ENCODE measurements around the gene BRINP2.

BRINP2 gene

GRCh38 chr1:177170756-177171535 lies at the start of gene BRINP2:
Gene BRINP2 (plus strand): TSS chr1:177170958. CDS start chr1:177229877, 58,919 bp downstream.
- Histone ChIP-seq H3K4me3 (peak within 1 kb of the TSS in 2 of 7 experiments; percentile 18 to 23), H3K27ac (no peak within 1 kb of the TSS)

GRCh38 chr1:177122461-177123251 lies 48.1 kb upstream of the BRINP2 start:
- no peak overlapping the region for H3K4me3 ChIP-seq

DNA sequence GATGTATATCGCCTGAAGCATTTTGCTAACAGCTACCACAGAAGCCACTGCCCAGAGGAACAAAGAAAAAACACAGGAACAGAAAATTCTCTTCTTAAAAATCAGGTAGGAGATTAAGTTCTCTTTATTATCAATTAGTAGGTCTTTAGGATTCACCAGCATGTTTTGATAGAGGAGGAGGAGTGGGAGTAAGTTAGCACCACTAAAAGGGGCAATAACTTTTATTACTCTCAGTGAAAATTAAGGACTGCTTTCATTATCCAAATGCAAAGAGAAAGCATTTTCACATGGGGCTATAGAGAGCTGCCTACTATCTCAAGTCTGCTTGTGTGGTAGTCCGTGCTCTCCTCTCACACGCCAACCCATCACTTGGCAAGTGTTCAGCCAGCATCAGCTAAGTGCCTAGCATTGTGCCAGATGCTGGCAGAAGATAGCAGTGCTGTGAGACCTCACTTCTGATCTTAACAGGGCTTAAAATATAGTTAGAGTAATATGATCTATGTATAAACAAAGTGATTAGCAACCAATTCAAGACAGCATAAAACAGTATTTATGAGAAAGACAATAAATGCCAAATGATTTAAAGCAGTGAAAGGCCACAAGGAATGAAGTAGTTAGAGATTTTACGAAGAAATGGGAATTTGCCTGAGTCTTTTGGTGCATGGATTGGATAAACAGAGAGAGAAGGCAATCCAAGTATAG lies 46.0 kb upstream of the BRINP2 start:
- H3K27ac ChIP-seq: no peak overlapping the region
- no peak overlapping the region for H3K4me3 ChIP-seq

More at GRCh38 chr1:177122461-177123251, 48.1 kb upstream of the BRINP2 start:
- no peak overlapping the region for H3K27ac ChIP-seq

- Histone ChIP-seq H3K4me3 (no peak overlapping the region), H3K27ac (no peak overlapping the region)
Measured at GRCh38 chr1:177126267-177126666, 44.5 kb upstream of the BRINP2 start.

DNA sequence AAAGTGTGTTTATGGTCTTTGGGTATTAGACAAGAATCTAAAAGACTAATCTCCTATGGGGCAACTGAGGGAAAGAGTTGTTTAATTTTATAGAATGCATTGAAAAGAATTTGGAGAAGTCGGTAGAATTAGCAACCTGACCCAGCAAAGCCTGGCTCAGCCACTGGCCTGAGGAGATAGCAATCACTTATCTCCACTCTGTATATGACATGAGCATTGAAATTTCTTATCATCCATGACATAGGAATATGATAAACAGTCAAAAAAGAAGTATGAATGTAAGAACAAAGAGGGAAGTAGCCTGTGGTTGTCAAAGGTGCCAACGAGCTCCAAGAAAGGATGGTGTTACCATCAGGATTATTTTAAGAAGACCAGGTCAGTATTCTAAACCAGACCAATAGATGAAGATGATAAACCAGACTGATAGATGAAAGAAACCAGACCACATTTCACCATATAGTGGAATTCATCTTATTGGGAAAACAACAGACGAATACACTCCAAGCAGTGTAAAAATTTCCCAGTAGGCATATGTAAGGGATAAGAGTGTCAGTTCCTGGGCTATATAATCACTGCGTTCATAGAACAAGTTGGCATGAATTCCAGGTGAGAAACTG lies 42.0 kb upstream of the BRINP2 start:
- H3K4me3 ChIP-seq: no peak overlapping the region
- no peak overlapping the region for H3K27ac ChIP-seq

DNA sequence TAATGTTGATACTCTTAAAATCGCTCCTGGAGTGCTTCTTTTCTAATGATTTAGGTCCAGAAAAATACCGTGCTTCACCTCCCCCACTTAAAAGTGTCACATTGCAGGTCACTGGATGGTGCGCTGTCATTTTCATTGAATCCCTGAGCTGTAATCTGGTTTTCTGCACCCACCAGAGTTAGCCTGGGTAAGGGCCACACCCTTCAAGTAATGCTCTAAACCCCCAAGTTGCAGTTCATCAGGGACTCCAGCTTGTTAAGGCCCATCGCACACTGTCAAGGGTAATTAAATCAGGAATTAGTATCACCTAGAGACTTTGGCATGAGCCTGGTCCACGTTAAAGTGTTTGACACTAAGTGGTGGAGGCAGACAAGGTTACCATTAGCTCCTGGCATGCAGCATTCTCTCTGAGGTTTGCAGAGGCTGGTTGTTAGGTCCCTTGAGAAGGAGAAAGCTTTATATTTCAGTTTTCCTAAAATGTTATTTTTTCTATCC lies 40.3 kb upstream of the BRINP2 start:
- no peak overlapping the region for H3K4me3 ChIP-seq
- no peak overlapping the region for H3K27ac ChIP-seq

- H3K27ac ChIP-seq: no peak overlapping the region
- no peak overlapping the region for H3K4me3 ChIP-seq
Measured at GRCh38 chr1:177131723-177132122, 39.0 kb upstream of the BRINP2 start.

- no peak overlapping the region for H3K27ac ChIP-seq
- H3K4me3 ChIP-seq: no peak overlapping the region
Measured at GRCh38 chr1:177132141-177132540, 38.6 kb upstream of the BRINP2 start.

DNA sequence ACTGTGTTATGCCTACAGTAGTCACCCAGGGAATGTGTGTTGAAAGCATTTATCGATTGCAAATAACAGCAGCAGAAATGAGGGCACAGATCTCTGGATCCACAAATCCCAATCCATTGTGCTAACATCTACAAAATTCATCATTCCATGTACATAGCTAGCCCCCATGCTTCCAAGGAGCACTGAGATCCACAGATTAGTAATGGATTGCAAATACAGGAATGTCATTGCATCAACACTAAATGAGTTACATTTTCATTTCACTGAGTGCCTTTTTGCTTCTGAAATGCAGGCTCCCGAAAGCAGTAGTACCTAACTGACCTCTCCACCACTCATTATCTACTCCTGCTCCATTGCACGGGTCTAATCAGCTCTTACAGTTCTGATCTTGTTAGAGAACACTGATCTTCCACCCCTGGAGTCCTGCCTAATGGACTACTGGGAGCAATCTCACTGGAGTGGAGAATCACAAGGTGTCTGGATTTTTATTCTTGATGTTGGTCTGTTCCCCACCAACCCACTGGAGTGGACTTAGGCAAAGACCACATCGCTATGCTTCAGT lies 36.7 kb upstream of the BRINP2 start:
- no peak overlapping the region for H3K4me3 ChIP-seq
- H3K27ac ChIP-seq: no peak overlapping the region

DNA sequence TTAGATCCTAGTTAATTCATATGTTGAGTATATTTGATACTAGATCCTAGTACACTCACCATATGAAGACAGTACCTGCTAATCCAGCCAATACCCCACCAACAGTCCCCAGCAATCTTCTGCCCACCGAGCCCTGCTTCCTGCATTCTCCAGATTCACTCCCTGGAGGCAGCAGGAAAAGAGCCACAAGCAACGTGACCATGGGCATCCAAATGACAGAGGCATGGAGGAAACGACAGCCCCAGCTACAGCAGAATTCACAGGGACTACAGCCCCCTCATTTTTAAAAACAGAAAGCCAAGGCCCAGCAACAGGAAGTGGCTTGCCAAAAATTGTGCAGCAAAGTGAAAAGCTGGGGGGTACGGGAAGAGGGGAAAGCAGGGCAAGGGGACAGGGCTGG lies 35.5 kb upstream of the BRINP2 start:
- H3K4me3 ChIP-seq: no peak overlapping the region
- H3K27ac ChIP-seq: no peak overlapping the region

DNA sequence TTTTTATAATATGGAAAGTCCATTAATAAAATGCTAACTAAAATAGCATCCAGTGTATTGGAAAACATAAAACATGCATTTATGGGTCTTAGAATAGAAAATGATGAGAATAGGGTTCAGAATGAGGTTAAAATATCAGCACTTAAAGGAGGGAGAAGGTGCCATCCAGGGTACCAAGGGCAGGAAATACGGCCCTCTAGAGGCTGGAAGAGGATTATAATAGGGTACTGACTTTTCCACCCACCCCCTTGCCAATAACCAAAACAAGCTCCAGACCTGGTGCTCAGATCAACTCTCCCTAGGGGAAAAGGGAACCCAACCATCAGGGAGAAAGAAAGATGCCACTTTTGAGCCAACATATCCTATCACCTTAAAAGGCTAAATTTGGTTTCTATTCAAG lies 32.9 kb upstream of the BRINP2 start:
- no peak overlapping the region for H3K27ac ChIP-seq
- no peak overlapping the region for H3K4me3 ChIP-seq

DNA sequence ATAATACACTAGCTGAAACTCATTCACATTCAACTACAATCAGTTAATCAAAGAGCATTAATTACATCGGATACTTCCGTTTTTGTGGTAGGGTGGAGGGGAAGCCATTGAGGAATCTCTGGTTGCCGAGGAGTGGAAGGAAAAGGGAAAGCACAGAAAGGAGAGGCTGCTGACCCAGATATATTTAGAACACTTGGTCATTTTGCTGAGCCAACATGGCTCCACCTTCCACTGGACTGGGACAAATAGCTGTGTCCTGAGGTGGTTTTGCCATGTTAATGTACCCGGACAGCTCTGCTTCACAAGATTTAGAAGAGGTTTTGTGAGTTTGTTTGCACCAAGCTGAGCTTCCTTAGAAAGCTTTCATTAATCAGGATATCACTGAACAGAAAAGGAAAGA lies 32.4 kb upstream of the BRINP2 start:
- H3K27ac ChIP-seq: no peak overlapping the region

GRCh38 chr1:177142010-177142409 lies 28.7 kb upstream of the BRINP2 start:
- H3K4me3 ChIP-seq: no peak overlapping the region
- no peak overlapping the region for H3K27ac ChIP-seq

More for the DNA sequence above, 32.4 kb upstream of the BRINP2 start:
- H3K4me3 ChIP-seq: no peak overlapping the region

- Histone ChIP-seq H3K4me3 (no peak overlapping the region), H3K27ac (no peak overlapping the region)
Measured at GRCh38 chr1:177142791-177143271, 27.9 kb upstream of the BRINP2 start.

GRCh38 chr1:177145106-177146070 lies 25.4 kb upstream of the BRINP2 start:
- no peak overlapping the region for H3K4me3 ChIP-seq
- no peak overlapping the region for H3K27ac ChIP-seq

- Histone ChIP-seq H3K4me3 (no peak overlapping the region), H3K27ac (no peak overlapping the region)
Measured at GRCh38 chr1:177146499-177146898, 24.3 kb upstream of the BRINP2 start.

DNA sequence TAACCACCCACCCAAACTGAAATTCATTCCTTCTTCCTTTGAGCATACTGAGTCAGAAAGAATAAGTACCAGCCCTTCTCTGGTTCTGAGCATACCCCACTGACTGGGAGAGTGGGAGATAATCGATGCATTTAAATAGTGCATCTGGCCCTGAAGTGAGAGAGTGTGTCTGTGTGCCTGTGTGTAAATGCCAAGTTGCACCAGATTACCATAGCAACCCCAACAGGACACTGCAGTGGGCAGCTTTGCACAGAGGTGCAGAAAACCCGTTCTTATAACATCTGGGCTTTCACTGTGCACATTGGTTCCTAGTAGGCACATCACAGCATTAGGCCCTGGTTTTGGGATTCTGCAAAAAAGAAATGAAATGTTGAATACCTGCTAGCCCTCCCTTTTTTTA lies 8.5 kb upstream of the BRINP2 start:
- Histone ChIP-seq H3K27ac (no peak overlapping the region), H3K4me3 (no peak overlapping the region)

- Histone ChIP-seq H3K4me3 (no peak overlapping the region), H3K27ac (no peak overlapping the region)
Measured at GRCh38 chr1:177163844-177164379, 6.8 kb upstream of the BRINP2 start.

Measured in skin epidermis (tissue), 12 donors.